Esophagus muscularis mucosa (tissue), 4 donors: ENCODE measurements around the gene SGTA. TPM values are rescaled to one million over a fixed set of nuclear protein-coding genes. Genes with fewer than 3 reads are reported as not detected.

Experiments used
- DNase-seq: peaks from one replicate; pipeline ENCODE4 v3.0.0-alpha.2; 2017; ENCODE audit errors: extremely low spot score
- H3K27ac ChIP-seq, 4 donors: fragments of 200-600 bp; sonication (generic); replicated peaks in 1 of 4; 1 replicate in 3 of 4; 2 replicates in 1 of 4; pipeline ENCODE4 v1.5.1; 2016 to 2019; ENCODE audit warnings: mild to moderate bottlenecking in 1 of 4
- H3K27me3 ChIP-seq, 4 donors: fragments of 200-600 bp; sonication (generic); one replicate each; pipeline versions ENCODE4 v1.5.1 to v1.6.0; 2016 to 2019
- H3K36me3 ChIP-seq, 4 donors: fragments of 200-600 bp; sonication (generic); one replicate each; pipeline ENCODE4 v1.5.1; 2016 to 2019
- H3K4me1 ChIP-seq, 4 donors: fragments of 200-600 bp; sonication (generic); one replicate each; pipeline ENCODE4 v1.5.1; 2016 to 2019
- H3K4me3 ChIP-seq, 4 donors: fragments of 200-600 bp; sonication (generic); 1 replicate in 2 of 4; 2 replicates in 2 of 4; pipeline ENCODE4 v1.5.1; 2016 to 2019; ENCODE audit warnings: mild to moderate bottlenecking in 4 of 4, moderate library complexity in 1 of 4
- H3K9me3 ChIP-seq, 4 donors: fragments of 200-600 bp; sonication (generic); 1 replicate in 3 of 4; 2 replicates in 1 of 4; pipeline ENCODE4 v1.5.1; 2016 to 2019
- EP300 ChIP-seq: sonication (generic); formaldehyde crosslinking; IDR thresholded peaks from one replicate; pipeline ENCODE4 v1.6.1; 2017; ENCODE audit warnings: antibody characterized with exemption
- POLR2A ChIP-seq: fragments of 450-650 bp; IDR thresholded peaks from one replicate; pipeline ENCODE4 v1.6.1; 2017; ENCODE audit warnings: antibody characterized with exemption, moderate library complexity, mild to moderate bottlenecking, low read depth
- POLR2AphosphoS5 ChIP-seq, 2 donors: sonication (generic); formaldehyde crosslinking; IDR thresholded peaks; one replicate each; pipeline ENCODE4 v1.6.1; 2017; ENCODE audit warnings: antibody characterized with exemption in 2 of 2
- WGBS: methylation state at CpG from one replicate; pipeline ENCODE4 v1.1.5; 2018; 5-methylcytosine and 5-hydroxymethylcytosine counted together
- intact Hi-C: fragments of 100-400 bp; cut with DNase I; formaldehyde crosslinking; loops from one replicate; pipeline ENCODE4 v1.15.1; 2023
- total RNA-seq, 4 donors: library from RNA; depleted of rRNA; stranded (reverse); fragments of >200 nt; gene quantifications; one replicate each; pipeline versions ENCODE4 v1.1.0 to v1.2.1, GENCODE V29; 2016
- TF ChIP-seq, protein P1 (sequence below), 3 experiments: fragments of 200-600 bp in 2 of 3; fragments of 450-650 bp in 1 of 3; sonication (generic) in 2 of 3; IDR thresholded peaks; one replicate each; pipeline ENCODE4 v1.5.1; 2017 to 2019; ENCODE audit warnings: antibody characterized with exemption in 3 of 3, mild to moderate bottlenecking in 2 of 3, moderate library complexity in 1 of 3

Gene SGTA
- total RNA-seq, 4 donors from 2014 or later: 53.6 to 71.2 (median 59.2) TPM

DNA sequence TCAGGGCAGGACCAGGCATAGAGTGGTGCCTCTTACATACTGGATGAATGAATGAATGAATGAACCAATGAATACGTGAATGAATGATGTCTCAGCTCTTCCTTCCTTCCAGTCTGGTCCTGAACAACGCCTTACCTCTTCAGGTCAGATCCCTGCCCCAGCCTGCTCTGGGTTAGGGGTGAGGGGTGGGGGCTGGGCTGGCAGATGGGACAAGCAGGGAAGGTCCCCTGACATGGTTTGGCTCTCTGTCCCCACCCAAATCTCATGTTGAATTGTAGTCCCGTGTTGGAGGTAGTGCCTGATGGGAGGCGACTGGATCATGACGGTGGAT lies 71.2 kb downstream of the SGTA start:
- intact Hi-C loops: no loop called here
- H3K9me3 ChIP-seq: peaks cover 0 to 11% (median 7%) of the 10 kb centered on the region in 4 donors

DNA sequence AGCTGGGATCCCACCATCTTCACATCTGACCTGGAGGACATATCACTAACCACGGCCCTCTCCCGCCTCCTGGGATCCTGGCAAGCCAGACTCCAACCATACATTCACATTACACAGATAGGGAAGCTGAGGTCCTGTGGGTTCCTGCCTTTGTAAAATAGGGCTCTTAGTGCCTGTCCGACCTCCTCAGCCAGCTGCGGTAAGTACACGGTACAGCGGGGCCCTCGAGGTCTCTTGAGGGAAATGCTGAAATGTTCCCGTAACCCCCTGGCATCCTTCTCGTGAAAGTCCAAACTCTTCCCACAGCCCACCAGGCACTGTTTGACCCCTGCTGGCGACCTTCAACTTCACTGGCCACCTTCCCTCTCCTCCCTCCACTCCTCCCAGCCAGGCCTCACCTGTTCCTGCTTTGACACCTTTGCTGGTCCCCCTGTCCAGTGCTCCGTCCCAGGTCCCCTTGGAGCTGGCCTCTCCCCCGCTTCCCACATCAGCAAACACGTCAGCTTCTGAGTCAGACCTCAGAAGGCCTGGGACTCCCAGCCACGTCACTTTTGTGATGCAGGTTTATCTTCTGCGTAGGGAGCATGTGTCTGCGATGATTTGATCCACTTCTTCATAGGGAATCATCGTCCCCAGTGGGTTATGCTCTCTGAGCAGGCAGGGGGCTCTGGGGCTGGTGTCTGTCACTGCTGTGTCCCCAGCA lies 71.8 kb downstream of the SGTA start:
- DNase-seq: no peak
- no peaks in the 10 kb centered on the region for H3K4me1 ChIP-seq
- H3K27me3 ChIP-seq: peaks cover 0 to 10% (median 0%) of the 10 kb centered on the region in 4 donors
- H3K9me3 ChIP-seq: peaks cover 0 to 11% (median 7%) of the 10 kb centered on the region in 4 donors
- H3K4me3 ChIP-seq: no peak overlapping the region
- intact Hi-C loops: no loop called here
- TF ChIP-seq POLR2A (no peak), POLR2AphosphoS5 (IDR thresholded peaks at IDR 0.05) (no peak), EP300 (no peak)
- TF ChIP-seq, protein P1, sequence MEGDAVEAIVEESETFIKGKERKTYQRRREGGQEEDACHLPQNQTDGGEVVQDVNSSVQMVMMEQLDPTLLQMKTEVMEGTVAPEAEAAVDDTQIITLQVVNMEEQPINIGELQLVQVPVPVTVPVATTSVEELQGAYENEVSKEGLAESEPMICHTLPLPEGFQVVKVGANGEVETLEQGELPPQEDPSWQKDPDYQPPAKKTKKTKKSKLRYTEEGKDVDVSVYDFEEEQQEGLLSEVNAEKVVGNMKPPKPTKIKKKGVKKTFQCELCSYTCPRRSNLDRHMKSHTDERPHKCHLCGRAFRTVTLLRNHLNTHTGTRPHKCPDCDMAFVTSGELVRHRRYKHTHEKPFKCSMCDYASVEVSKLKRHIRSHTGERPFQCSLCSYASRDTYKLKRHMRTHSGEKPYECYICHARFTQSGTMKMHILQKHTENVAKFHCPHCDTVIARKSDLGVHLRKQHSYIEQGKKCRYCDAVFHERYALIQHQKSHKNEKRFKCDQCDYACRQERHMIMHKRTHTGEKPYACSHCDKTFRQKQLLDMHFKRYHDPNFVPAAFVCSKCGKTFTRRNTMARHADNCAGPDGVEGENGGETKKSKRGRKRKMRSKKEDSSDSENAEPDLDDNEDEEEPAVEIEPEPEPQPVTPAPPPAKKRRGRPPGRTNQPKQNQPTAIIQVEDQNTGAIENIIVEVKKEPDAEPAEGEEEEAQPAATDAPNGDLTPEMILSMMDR (IDR thresholded peaks at IDR 0.05): no peak
- H3K27ac ChIP-seq: no peak overlapping the region
- 73% methylated on average over 17 of the region's 17 CpGs for WGBS
- H3K36me3 ChIP-seq: peaks cover 0 to 4% (median 0%) of the 10 kb centered on the region in 4 donors

More for the DNA sequence above, 71.2 kb downstream of the SGTA start:
- 69% methylated on average over 5 of the region's 5 CpGs for WGBS
- DNase-seq: no peak
- no peaks in the 10 kb centered on the region for H3K4me1 ChIP-seq
- no peak overlapping the region for H3K4me3 ChIP-seq
- H3K27ac ChIP-seq: no peak overlapping the region
- peaks cover 0 to 4% (median 0%) of the 10 kb centered on the region in 4 donors for H3K36me3 ChIP-seq
- no peak for TF ChIP-seq POLR2AphosphoS5 (IDR thresholded peaks at IDR 0.05)
- TF ChIP-seq, protein P1 (IDR thresholded peaks at IDR 0.05): no peak
- TF ChIP-seq EP300: no peak
- no peak for TF ChIP-seq POLR2A
- peaks cover 0 to 14% (median 0%) of the 10 kb centered on the region in 4 donors for H3K27me3 ChIP-seq

DNA sequence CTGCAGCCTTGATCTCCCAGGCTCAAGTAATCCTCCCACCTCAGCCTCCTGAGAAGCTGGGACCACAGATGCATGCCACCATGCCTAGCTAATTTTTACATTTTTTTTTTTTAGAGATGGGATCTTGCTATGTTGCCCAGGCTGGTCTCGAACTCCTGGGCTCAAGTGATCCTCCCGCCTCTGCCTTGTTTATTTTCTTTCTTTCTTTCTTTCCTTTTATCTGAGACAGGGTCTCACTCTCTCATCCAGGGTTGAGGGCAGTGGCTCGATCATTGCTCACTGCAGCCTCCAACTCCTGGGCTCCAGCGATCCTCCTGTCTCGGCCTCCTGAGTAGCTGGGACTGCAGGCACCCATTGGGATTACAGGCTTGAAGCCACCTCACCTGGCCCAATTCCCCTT lies 76.8 kb downstream of the SGTA start:
- Histone ChIP-seq H3K27ac (no peak overlapping the region), H3K36me3 (no peaks in the 10 kb centered on the region), H3K9me3 (no peaks in the 10 kb centered on the region), H3K4me1 (peaks cover 10 to 21% (median 17%) of the 10 kb centered on the region in 4 donors), H3K4me3 (no peak overlapping the region), H3K27me3 (no peaks in the 10 kb centered on the region)
- intact Hi-C loops: no loop called here
- no peak for DNase-seq
- WGBS: 92% methylated on average over 5 of the region's 5 CpGs
- no peak for TF ChIP-seq POLR2AphosphoS5 (IDR thresholded peaks at IDR 0.05)
- no peak for TF ChIP-seq POLR2A
- TF ChIP-seq, protein P1 (IDR thresholded peaks at IDR 0.05): no peak
- no peak for TF ChIP-seq EP300

Other genes with a start within 250 kb of the SGTA start
- gene GNG7, start 80.6 kb downstream of the SGTA start, total RNA-seq: 10 to 100 TPM in 3 of 4 donors, 1 to 10 TPM in 1; 6.3 to 18.8 (median 13.0) TPM
- gene DIRAS1, start 61.9 kb downstream of the SGTA start, total RNA-seq: 10 to 100 TPM in 3 of 4 donors, 1 to 10 TPM in 1; 7.0 to 19.2 (median 14.3) TPM
- 10 to 100 TPM; 31.6 to 36.9 (median 33.8) TPM for gene SLC39A3, start 43.3 kb downstream of the SGTA start, total RNA-seq
- gene THOP1, start 2.2 kb upstream of the SGTA start, total RNA-seq: 10 to 100 TPM; 22.8 to 65.3 (median 42.4) TPM
- gene ZNF554, start 36.6 kb upstream of the SGTA start, total RNA-seq: 1 to 10 TPM; 2.9 to 7.1 (median 4.6) TPM
- 1 to 10 TPM; 3.0 to 7.5 (median 5.3) TPM for gene ZNF555, start 58.2 kb upstream of the SGTA start, total RNA-seq
- gene ZNF556, start 84.1 kb upstream of the SGTA start, total RNA-seq: under 1 TPM in 1 of 4 donors, not detected in 3; 0.42 TPM
- 1 to 10 TPM; 2.2 to 3.6 (median 2.3) TPM for gene ZNF57, start 117.7 kb upstream of the SGTA start, total RNA-seq
- gene ZNF77, start 161.7 kb upstream of the SGTA start, total RNA-seq: 1 to 10 TPM; 2.5 to 4.2 (median 3.0) TPM
- gene TLE6, start 194.3 kb upstream of the SGTA start, total RNA-seq: 1 to 10 TPM in 1 of 4 donors, under 1 TPM in 2, not detected in 1; 0.75 to 1.2 (median 0.91) TPM
- gene TLE2, start 246.0 kb upstream of the SGTA start, total RNA-seq: 10 to 100 TPM; 34.0 to 51.2 (median 44.1) TPM